Measurements from ENCODE around the gene PDE10A. TPM values are rescaled to one million over a fixed set of nuclear protein-coding genes. Genes with fewer than 3 reads are reported as not detected.
"Not testable (repeated sequence)": the region's sequence is repeated elsewhere in the genome, so short reads cannot be mapped to it uniquely, and the experiment has no call there.

Gene PDE10A
- total RNA-seq, 2 donors from 2014 or later: 0.20 TPM; not detected in 1

DNA sequence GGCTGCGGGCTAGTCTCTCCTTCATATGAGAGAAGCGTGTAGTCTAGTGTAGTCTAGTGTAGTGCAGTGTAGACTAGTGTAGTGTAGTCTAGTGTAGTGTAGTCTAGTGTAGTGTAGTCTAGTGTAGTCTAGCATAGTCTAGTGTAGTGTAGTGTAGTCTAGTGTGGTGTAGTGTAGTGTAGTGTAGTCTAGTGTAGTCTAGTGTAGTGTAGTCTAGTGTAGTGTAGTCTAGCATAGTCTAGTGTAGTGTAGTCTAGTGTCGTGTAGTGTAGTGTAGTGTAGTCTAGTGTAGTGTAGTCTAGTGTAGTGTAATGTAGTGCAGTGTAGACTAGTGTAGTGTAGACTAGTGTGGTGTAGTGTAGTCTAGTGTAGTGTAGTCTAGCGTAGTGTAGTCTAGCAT is 44.1 kb downstream of the PDE10A start:
- not testable (repeated sequence) for H3K9me3 ChIP-seq (ENCODE audit: control insufficient read depth, low read length, poor library complexity, severe bottlenecking); H3K27me3 Mint-ChIP-seq; H3K27ac Mint-ChIP-seq; H3K4me1 Mint-ChIP-seq; H3K4me3 Mint-ChIP-seq; ATAC-seq; DNase-seq; H3K36me3 Mint-ChIP-seq (ENCODE audit: low read depth)

GRCh38 chr6:165618241-165618640 is 44.8 kb downstream of the PDE10A start:
- Mint-ChIP-seq H3K27ac (no peak overlapping the region), H3K4me3 (no peak overlapping the region), H3K36me3 (ENCODE audit: low read depth) (no peaks in the 10 kb centered on the region), H3K27me3 (no peaks in the 10 kb centered on the region), H3K4me1 (no peaks in the 10 kb centered on the region)
- H3K9me3 ChIP-seq (ENCODE audit: control insufficient read depth, low read length, poor library complexity, severe bottlenecking): no peaks in the 10 kb centered on the region
- no peak for ATAC-seq
- no peak for DNase-seq

DNA sequence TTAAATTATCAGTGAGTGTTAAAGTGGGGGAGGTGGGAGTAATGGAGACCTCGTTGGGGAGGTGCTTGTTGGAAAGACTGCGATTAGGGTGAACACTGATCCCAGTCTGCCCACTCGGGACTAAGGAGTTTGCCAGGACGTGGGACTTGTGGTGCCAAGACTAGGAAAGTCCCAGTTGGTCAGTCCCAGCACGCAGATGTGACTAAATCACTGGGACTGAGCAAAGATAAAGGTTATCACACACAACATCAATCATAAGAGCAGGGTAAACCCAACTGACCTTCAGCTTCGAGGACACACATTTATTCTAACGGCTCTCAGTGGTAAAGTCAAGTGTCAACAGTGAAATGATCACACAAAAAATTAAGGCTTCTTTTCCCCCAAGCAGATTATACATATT is 45.5 kb downstream of the PDE10A start:
- Mint-ChIP-seq H3K27ac (no peak overlapping the region), H3K4me3 (no peak overlapping the region), H3K27me3 (no peaks in the 10 kb centered on the region), H3K4me1 (no peaks in the 10 kb centered on the region), H3K36me3 (ENCODE audit: low read depth) (no peaks in the 10 kb centered on the region)
- DNase-seq: no peak
- ATAC-seq: no peak
- H3K9me3 ChIP-seq (ENCODE audit: control insufficient read depth, low read length, poor library complexity, severe bottlenecking): no peaks in the 10 kb centered on the region

- DNase-seq (no peak), ATAC-seq (no peak)
- no peaks in the 10 kb centered on the region for H3K36me3 Mint-ChIP-seq (ENCODE audit: low read depth)
- H3K4me1 Mint-ChIP-seq: no peaks in the 10 kb centered on the region
- H3K4me3 Mint-ChIP-seq: no peak overlapping the region
- no peak overlapping the region for H3K27ac Mint-ChIP-seq
- no peaks in the 10 kb centered on the region for H3K9me3 ChIP-seq (ENCODE audit: control insufficient read depth, low read length, poor library complexity, severe bottlenecking)
- H3K27me3 Mint-ChIP-seq: no peaks in the 10 kb centered on the region
Measured at GRCh38 chr6:165616116-165616515, 46.9 kb downstream of the PDE10A start.

DNA sequence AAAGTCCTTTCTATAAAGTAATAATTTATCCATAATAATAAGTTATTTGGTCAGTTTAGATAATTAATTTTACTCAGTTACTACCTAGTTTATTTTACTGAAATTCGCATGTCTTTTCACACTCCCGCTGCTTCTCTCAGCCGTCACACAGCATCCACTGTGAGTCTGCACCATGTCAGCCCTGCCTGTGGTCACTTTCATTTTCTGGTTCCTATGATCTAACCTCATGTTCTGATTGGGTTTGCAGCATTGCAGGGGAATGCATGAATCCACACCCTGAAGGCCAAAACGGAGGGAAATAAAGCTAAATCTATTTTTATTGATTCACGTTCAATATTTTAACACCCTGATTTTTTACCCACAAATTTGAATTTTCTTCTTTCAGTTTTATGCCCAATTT is 47.4 kb downstream of the PDE10A start:
- DNase-seq: no peak
- no peaks in the 10 kb centered on the region for H3K27me3 Mint-ChIP-seq
- H3K36me3 Mint-ChIP-seq (ENCODE audit: low read depth): no peaks in the 10 kb centered on the region
- no peaks in the 10 kb centered on the region for H3K9me3 ChIP-seq (ENCODE audit: control insufficient read depth, low read length, poor library complexity, severe bottlenecking)
- no peak overlapping the region for H3K27ac Mint-ChIP-seq
- no peak for ATAC-seq
- no peaks in the 10 kb centered on the region for H3K4me1 Mint-ChIP-seq
- no peak overlapping the region for H3K4me3 Mint-ChIP-seq

- no peaks in the 10 kb centered on the region for H3K9me3 ChIP-seq (ENCODE audit: control insufficient read depth, low read length, poor library complexity, severe bottlenecking)
- no peaks in the 10 kb centered on the region for H3K4me1 Mint-ChIP-seq
- DNase-seq: no peak
- no peak for ATAC-seq
- no peaks in the 10 kb centered on the region for H3K27me3 Mint-ChIP-seq
- no peak overlapping the region for H3K27ac Mint-ChIP-seq
- no peak overlapping the region for H3K4me3 Mint-ChIP-seq
- H3K36me3 Mint-ChIP-seq (ENCODE audit: low read depth): no peaks in the 10 kb centered on the region
Measured at GRCh38 chr6:165611294-165611693, 51.7 kb downstream of the PDE10A start.

DNA sequence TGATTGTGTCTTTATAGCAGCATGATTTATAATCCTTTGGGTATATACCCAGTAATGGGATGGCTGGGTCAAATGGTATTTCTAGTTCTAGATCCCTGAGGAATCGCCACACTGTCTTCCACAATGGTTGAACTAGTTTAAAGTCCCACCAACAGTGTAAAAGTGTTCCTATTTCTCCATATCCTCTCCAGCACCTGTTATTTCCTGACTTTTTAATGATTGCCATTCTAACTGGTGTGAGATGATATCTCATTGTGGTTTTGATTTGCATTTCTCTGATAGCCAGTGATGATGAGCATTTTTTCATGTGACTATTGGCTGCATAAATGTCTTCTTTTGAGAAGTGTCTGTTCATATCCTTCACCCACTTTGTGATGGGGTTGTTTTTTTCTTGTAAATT is 54.5 kb downstream of the PDE10A start:
- H3K27me3 Mint-ChIP-seq: not testable (repeated sequence)

GRCh38 chr6:165606740-165607008 is 56.4 kb downstream of the PDE10A start:
- Mint-ChIP-seq H3K4me1 (no peaks in the 10 kb centered on the region), H3K27me3 (no peaks in the 10 kb centered on the region), H3K36me3 (ENCODE audit: low read depth) (no peaks in the 10 kb centered on the region), H3K4me3 (no peak overlapping the region), H3K27ac (no peak overlapping the region)
- ATAC-seq: no peak
- DNase-seq: no peak
- no peaks in the 10 kb centered on the region for H3K9me3 ChIP-seq (ENCODE audit: control insufficient read depth, low read length, poor library complexity, severe bottlenecking)

More for the DNA sequence above, 54.5 kb downstream of the PDE10A start:
- not testable (repeated sequence) for H3K9me3 ChIP-seq (ENCODE audit: control insufficient read depth, low read length, poor library complexity, severe bottlenecking); DNase-seq; ATAC-seq; H3K27ac Mint-ChIP-seq; H3K36me3 Mint-ChIP-seq (ENCODE audit: low read depth); H3K4me1 Mint-ChIP-seq; H3K4me3 Mint-ChIP-seq

DNA sequence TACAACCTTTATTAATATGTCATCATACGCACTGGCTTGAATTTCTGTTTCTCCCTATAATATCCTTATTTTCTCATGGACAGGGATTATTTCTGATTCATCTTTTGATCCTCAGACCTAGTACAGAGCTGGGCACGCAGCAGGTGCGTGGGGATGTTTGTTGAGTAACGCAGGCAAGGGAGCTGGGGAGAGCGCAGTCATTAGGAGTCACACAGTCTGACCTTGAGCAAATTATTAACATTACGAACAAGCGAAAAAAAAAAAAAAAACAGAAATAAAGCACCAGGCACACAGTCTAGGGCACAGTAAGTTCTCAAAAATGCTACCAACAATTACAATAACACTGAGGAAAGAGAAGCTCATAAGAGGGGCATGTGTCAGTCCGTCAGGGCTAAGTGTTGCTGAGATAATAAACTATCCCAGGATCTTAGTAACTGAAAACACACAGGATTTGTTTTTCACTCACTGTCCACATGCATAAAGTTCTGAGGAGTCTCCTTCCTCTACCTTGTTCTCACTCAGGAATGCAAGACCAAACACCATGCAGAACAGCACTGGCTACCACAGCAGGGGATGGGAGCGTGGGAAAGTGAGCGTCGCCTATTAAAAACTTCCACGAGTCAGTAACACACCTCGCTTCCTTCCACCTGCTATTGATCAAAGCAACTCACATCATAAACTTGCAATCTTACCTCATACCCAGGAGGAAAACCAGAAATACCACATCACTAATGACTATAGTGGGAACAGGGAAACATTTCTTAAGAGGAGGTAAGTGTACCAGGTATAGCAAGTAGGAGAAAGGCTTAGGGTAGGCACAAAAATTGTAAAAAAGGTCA is 56.9 kb downstream of the PDE10A start:
- Mint-ChIP-seq H3K4me1 (no peaks in the 10 kb centered on the region), H3K27ac (no peak overlapping the region), H3K4me3 (no peak overlapping the region), H3K27me3 (no peaks in the 10 kb centered on the region), H3K36me3 (ENCODE audit: low read depth) (no peaks in the 10 kb centered on the region)
- DNase-seq (no peak), ATAC-seq (no peak)
- H3K9me3 ChIP-seq (ENCODE audit: control insufficient read depth, low read length, poor library complexity, severe bottlenecking): no peaks in the 10 kb centered on the region

GRCh38 chr6:165605182-165605875 is 57.7 kb downstream of the PDE10A start:
- Mint-ChIP-seq H3K36me3 (ENCODE audit: low read depth) (no peaks in the 10 kb centered on the region), H3K4me3 (no peak overlapping the region), H3K27me3 (no peaks in the 10 kb centered on the region), H3K27ac (no peak overlapping the region), H3K4me1 (no peaks in the 10 kb centered on the region)
- DNase-seq: no peak
- H3K9me3 ChIP-seq (ENCODE audit: control insufficient read depth, low read length, poor library complexity, severe bottlenecking): no peaks in the 10 kb centered on the region
- ATAC-seq: no peak

DNA sequence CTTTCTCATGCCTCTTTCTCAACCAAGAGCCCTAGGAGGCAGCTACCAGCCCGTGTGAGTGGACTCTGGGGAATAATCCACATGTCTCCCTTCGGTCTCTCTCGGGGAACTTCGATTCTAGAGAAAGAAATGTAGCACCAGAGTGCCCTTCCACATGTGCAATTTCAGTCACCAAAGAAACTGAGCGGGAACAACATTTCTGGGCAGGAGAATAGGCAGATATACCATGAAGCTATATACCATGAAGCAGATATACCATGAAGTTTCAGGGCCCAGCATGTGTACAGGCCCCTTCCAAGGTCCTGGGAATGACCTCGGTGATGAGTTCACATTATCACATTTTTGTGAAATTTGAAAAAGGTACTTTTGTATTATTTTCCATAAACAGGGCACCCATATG is 60.8 kb downstream of the PDE10A start:
- ATAC-seq: no peak
- H3K27me3 Mint-ChIP-seq: no peaks in the 10 kb centered on the region
- H3K27ac Mint-ChIP-seq: no peak overlapping the region
- H3K36me3 Mint-ChIP-seq (ENCODE audit: low read depth): no peaks in the 10 kb centered on the region
- no peaks in the 10 kb centered on the region for H3K4me1 Mint-ChIP-seq
- no peak overlapping the region for H3K4me3 Mint-ChIP-seq
- no peak for DNase-seq
- H3K9me3 ChIP-seq (ENCODE audit: control insufficient read depth, low read length, poor library complexity, severe bottlenecking): no peaks in the 10 kb centered on the region

- H3K4me1 Mint-ChIP-seq: no peaks in the 10 kb centered on the region
- no peaks in the 10 kb centered on the region for H3K36me3 Mint-ChIP-seq (ENCODE audit: low read depth)
- no peak overlapping the region for H3K27ac Mint-ChIP-seq
- ATAC-seq (no peak), DNase-seq (no peak)
- H3K27me3 Mint-ChIP-seq: no peaks in the 10 kb centered on the region
- no peaks in the 10 kb centered on the region for H3K9me3 ChIP-seq (ENCODE audit: control insufficient read depth, low read length, poor library complexity, severe bottlenecking)
- no peak overlapping the region for H3K4me3 Mint-ChIP-seq
Measured at GRCh38 chr6:165600606-165601005, 62.4 kb downstream of the PDE10A start.

GRCh38 chr6:165599596-165600487 is 63.2 kb downstream of the PDE10A start:
- no peak for ATAC-seq
- no peak for DNase-seq
- no peaks in the 10 kb centered on the region for H3K4me1 Mint-ChIP-seq
- H3K27me3 Mint-ChIP-seq: no peaks in the 10 kb centered on the region
- no peaks in the 10 kb centered on the region for H3K36me3 Mint-ChIP-seq (ENCODE audit: low read depth)
- no peaks in the 10 kb centered on the region for H3K9me3 ChIP-seq (ENCODE audit: control insufficient read depth, low read length, poor library complexity, severe bottlenecking)
- no peak overlapping the region for H3K27ac Mint-ChIP-seq
- no peak overlapping the region for H3K4me3 Mint-ChIP-seq
